Germinal center (tissue), 1 donor: ENCODE measurements around the gene TXNDC15.

ENCODE experiments used
- DNase-seq: peaks from one replicate; pipeline ENCODE4 v3.0.0; 2012; ENCODE audit warnings: mixed read lengths, low spot score

TXNDC15 gene

DNA sequence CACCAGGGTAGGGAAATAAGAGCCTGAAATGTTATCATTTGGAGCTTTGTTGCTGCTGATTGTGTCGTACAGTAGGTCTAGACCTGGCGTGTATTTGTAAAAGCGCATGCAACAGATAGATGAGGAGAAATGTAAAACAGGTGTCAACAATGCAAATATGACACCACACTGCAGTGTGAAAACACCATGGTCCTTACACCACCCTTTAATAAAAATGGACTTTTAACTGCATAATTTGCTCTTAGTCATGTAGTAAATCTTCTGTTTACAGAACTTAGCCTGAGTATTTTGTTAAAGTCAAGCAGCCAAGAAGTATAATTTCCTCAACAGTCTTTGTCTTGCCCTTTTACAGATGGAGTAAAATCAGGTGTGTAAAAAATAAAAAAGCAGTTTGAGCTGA lies 44.7 kb downstream of the TXNDC15 start:
- no peak for DNase-seq

DNA sequence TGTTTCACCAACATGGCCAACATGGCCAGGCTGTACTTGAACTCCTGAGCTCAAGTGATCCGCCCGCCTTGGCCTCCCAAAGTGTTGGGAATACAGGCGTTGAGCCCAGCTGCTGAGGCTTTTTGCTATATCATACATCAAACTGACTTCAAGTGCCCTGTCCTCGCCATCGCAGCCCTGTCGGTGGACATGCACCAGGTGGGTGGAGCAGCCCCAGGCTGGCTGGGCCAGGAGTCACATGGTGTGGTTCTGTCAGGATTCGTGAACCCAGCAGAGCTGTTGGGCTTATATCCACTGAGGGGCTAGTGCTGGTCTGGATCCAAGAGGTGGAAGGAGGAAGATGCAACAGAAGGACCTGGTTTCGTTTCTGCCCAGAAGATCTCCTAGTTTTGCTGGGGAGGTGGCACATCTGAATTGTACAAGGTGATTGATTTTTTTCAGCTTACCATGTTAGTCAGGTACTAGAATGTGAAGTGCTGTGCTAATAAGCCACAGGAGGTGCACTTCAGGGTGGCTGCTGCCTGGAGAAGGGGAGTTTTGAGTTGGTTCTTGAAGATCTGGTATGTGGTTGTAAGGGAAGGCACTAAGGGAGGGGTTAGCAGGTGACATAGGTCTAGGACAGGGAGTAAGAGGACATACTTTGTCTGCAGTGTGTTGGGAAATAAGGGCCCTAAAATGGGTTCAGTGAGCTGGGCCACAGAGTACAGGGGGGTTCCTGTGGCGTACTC lies 46.8 kb downstream of the TXNDC15 start:
- no peak for DNase-seq

GRCh38 chr5:134932508-134932907 lies 58.3 kb downstream of the TXNDC15 start:
- no peak for DNase-seq

DNA sequence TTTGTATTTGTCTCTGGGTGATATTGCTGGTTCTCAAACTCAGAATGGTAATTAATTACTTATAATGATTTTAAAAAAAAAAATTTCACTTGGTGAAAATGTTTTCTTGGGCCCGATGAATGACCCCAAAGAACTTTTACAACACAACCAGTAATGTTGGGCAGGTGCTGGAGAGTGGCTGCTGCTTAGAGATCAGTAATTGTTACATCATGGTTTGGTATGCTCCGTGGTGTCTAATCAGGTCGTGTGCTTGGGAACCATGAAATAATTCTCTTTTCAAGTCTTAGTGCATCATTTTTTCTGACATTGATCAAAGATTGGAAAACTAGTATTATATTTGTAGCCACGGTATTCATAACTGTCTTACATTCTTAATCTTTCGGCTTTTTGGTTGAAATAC lies 60.0 kb downstream of the TXNDC15 start:
- DNase-seq, result no peak

DNA sequence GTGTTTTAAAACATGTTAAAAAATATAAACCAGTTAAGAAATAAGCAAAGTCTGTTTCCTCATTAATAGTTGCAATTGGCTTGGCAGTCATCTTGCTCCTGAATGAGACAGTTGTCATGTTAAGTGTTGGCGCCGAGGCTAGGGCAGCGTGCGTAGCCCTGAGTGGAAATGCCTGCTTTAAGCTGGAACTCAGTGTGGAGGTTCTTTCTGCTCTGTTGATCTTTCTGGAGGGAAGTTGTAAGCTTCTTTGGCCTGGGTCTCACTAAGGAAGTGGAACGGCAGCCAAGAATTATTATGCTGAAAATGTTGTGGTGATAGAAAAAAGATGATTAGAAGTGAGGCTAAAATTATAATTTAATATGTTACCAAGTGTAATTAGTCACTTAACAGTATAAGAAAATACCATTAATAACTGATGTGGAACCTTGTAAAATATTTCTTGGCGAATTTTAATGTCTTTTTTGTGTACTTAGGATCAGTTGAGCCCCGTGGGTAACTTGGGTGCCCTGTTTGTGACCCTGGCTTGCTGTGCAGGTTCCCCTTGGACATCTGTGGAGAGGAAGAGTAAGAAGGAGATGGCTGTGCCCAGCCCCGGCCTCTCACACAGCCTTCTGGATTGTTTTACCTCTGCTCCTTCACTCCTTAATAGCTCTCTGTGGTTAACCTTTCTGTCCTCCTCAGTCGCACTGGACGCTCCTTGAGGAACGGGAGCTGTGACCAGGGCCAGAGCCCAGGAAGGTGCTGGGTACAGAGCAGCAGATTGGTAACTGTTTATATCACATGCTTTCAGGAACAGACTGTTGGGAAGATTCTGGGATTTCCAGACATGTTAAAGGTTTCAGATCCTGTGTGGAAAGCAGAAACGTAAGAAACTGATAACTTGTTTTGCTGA lies 61.8 kb downstream of the TXNDC15 start:
- no peak for DNase-seq

- DNase-seq, result no peak
Observed at GRCh38 chr5:134937526-134937925, 63.4 kb downstream of the TXNDC15 start.

DNA sequence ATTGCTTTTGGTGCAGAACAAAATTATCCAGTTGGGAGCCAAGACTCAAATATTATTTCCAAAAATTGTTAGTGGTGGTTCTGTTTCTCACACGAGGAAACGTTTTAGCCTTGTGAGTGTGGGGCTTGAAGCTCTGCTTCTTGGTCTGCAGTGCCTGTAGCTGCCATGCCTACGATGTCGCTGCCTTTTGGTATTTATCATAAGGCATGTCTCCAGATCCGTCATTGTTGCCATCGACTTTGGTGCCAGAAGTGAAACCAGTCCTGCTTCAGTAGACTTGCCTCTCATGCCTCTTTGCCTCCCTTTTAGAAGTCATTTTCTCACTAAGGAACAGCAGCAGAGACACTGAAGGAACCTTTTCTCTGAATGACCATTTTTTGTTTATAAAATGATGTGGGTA lies 63.9 kb downstream of the TXNDC15 start:
- DNase-seq, result no peak

- no peak for DNase-seq
Observed at GRCh38 chr5:134939500-134939899, 65.3 kb downstream of the TXNDC15 start.

- no peak for DNase-seq
Observed at GRCh38 chr5:134943547-134943946, 69.4 kb downstream of the TXNDC15 start.

GRCh38 chr5:134944630-134945029 lies 70.5 kb downstream of the TXNDC15 start:
- no peak for DNase-seq

- DNase-seq, result no peak
Observed at GRCh38 chr5:134945041-134945440, 70.9 kb downstream of the TXNDC15 start.

GRCh38 chr5:134948911-134949310 lies 74.7 kb downstream of the TXNDC15 start:
- DNase-seq, result no peak

- DNase-seq, result no peak
Observed at GRCh38 chr5:134949316-134949715, 75.1 kb downstream of the TXNDC15 start.
